Dendritic cell treated with granulocyte-macrophage colony-stimulating factor and Interleukin-4, amounts not matched to agents 40 ng/mL and 50 ng/mL, for 4 days (primary cell): ENCODE results near the gene CRTAC1.

Experiments
- H3K27ac Mint-ChIP-seq: one replicate; pipeline ENCODE4 v1.8.0; 2022; ENCODE audit warnings: mild to moderate bottlenecking, mixed read lengths
- H3K27me3 Mint-ChIP-seq: one replicate; pipeline ENCODE4 v1.8.0; 2022; ENCODE audit warnings: mild to moderate bottlenecking, mixed read lengths
- H3K36me3 Mint-ChIP-seq: one replicate; pipeline ENCODE4 v1.8.0; 2022; ENCODE audit warnings: low read depth, mixed read lengths
- H3K4me1 Mint-ChIP-seq: one replicate; pipeline ENCODE4 v1.8.0; 2022; ENCODE audit warnings: low read depth, mixed read lengths
- H3K4me3 Mint-ChIP-seq: one replicate; pipeline ENCODE4 v1.8.0; 2022; ENCODE audit warnings: mild to moderate bottlenecking, moderate library complexity, mixed read lengths
- H3K9me3 Mint-ChIP-seq: one replicate; pipeline ENCODE4 v1.8.0; 2022; ENCODE audit warnings: mixed read lengths
- intact Hi-C: fragments of 100-400 bp; cut with micrococcal nuclease; formaldehyde crosslinking; loops from one replicate; pipeline ENCODE4 v1.15.0; 2022

Gene CRTAC1

GRCh38 chr10:98016772-98017475, 13.5 kb downstream of the CRTAC1 start:
- H3K27me3 Mint-ChIP-seq = peaks cover 39% of the 10 kb centered on the region
- H3K9me3 Mint-ChIP-seq = no peaks in the 10 kb centered on the region
- intact Hi-C loops = no loop called here
- H3K4me3 Mint-ChIP-seq = no peak overlapping the region
- no peak overlapping the region for H3K27ac Mint-ChIP-seq
- H3K36me3 Mint-ChIP-seq = no peaks in the 10 kb centered on the region
- H3K4me1 Mint-ChIP-seq = no peaks in the 10 kb centered on the region

GRCh38 chr10:98013776-98014175, 16.6 kb downstream of the CRTAC1 start:
- Mint-ChIP-seq H3K27ac (no peak overlapping the region), H3K9me3 (no peaks in the 10 kb centered on the region), H3K27me3 (peaks cover 33% of the 10 kb centered on the region), H3K4me3 (no peak overlapping the region), H3K4me1 (no peaks in the 10 kb centered on the region), H3K36me3 (no peaks in the 10 kb centered on the region)
- intact Hi-C loops = no loop called here

GRCh38 chr10:98013122-98013521, 17.3 kb downstream of the CRTAC1 start:
- no peaks in the 10 kb centered on the region for H3K9me3 Mint-ChIP-seq
- peaks cover 33% of the 10 kb centered on the region for H3K27me3 Mint-ChIP-seq
- no peak overlapping the region for H3K4me3 Mint-ChIP-seq
- H3K4me1 Mint-ChIP-seq = no peaks in the 10 kb centered on the region
- H3K36me3 Mint-ChIP-seq = no peaks in the 10 kb centered on the region
- intact Hi-C loops = no loop called here
- no peak overlapping the region for H3K27ac Mint-ChIP-seq

- H3K27me3 Mint-ChIP-seq = peaks cover 35% of the 10 kb centered on the region
- no peaks in the 10 kb centered on the region for H3K4me1 Mint-ChIP-seq
- no peaks in the 10 kb centered on the region for H3K9me3 Mint-ChIP-seq
- H3K4me3 Mint-ChIP-seq = no peak overlapping the region
- intact Hi-C loops = no loop called here
- H3K36me3 Mint-ChIP-seq = no peaks in the 10 kb centered on the region
- H3K27ac Mint-ChIP-seq = no peak overlapping the region
These were observed 17.8 kb downstream of the CRTAC1 start for GRCh38 chr10:98012644-98013043.

GRCh38 chr10:98010939-98011685, 19.3 kb downstream of the CRTAC1 start:
- Mint-ChIP-seq H3K9me3 (no peaks in the 10 kb centered on the region), H3K4me1 (peaks cover 5% of the 10 kb centered on the region), H3K36me3 (no peaks in the 10 kb centered on the region), H3K27ac (no peak overlapping the region), H3K4me3 (no peak overlapping the region), H3K27me3 (peaks cover 36% of the 10 kb centered on the region)
- intact Hi-C loops = no loop called here

- intact Hi-C loops = no loop called here
- peaks cover 5% of the 10 kb centered on the region for H3K4me1 Mint-ChIP-seq
- H3K4me3 Mint-ChIP-seq = no peak overlapping the region
- H3K27ac Mint-ChIP-seq = no peak overlapping the region
- no peaks in the 10 kb centered on the region for H3K36me3 Mint-ChIP-seq
- no peaks in the 10 kb centered on the region for H3K9me3 Mint-ChIP-seq
- peaks cover 19% of the 10 kb centered on the region for H3K27me3 Mint-ChIP-seq
These were observed 24.2 kb downstream of the CRTAC1 start for GRCh38 chr10:98006266-98006665.

GRCh38 chr10:98001736-98002135, 28.7 kb downstream of the CRTAC1 start:
- Mint-ChIP-seq H3K36me3 (no peaks in the 10 kb centered on the region), H3K27ac (no peak overlapping the region), H3K9me3 (peaks cover 15% of the 10 kb centered on the region), H3K4me3 (no peak overlapping the region), H3K4me1 (peaks cover 5% of the 10 kb centered on the region), H3K27me3 (peaks cover 10% of the 10 kb centered on the region)
- intact Hi-C loops = no loop called here

- Mint-ChIP-seq H3K36me3 (no peaks in the 10 kb centered on the region), H3K4me3 (no peak overlapping the region), H3K4me1 (no peaks in the 10 kb centered on the region), H3K9me3 (peaks cover 15% of the 10 kb centered on the region), H3K27ac (no peak overlapping the region), H3K27me3 (peaks cover 2% of the 10 kb centered on the region)
- intact Hi-C loops = no loop called here
These were observed 30.1 kb downstream of the CRTAC1 start for GRCh38 chr10:98000346-98000745.

GRCh38 chr10:97999923-98000248, 30.5 kb downstream of the CRTAC1 start:
- H3K36me3 Mint-ChIP-seq = no peaks in the 10 kb centered on the region
- H3K4me1 Mint-ChIP-seq = no peaks in the 10 kb centered on the region
- no peak overlapping the region for H3K4me3 Mint-ChIP-seq
- peaks cover 15% of the 10 kb centered on the region for H3K9me3 Mint-ChIP-seq
- intact Hi-C loops = no loop called here
- H3K27ac Mint-ChIP-seq = no peak overlapping the region
- peaks cover 2% of the 10 kb centered on the region for H3K27me3 Mint-ChIP-seq

GRCh38 chr10:97999066-97999922, 31.1 kb downstream of the CRTAC1 start:
- Mint-ChIP-seq H3K4me3 (no peak overlapping the region), H3K4me1 (no peaks in the 10 kb centered on the region), H3K36me3 (no peaks in the 10 kb centered on the region), H3K9me3 (peaks cover 15% of the 10 kb centered on the region), H3K27me3 (peaks cover 2% of the 10 kb centered on the region), H3K27ac (no peak overlapping the region)
- intact Hi-C loops = no loop called here

- Mint-ChIP-seq H3K4me1 (no peaks in the 10 kb centered on the region), H3K9me3 (no peaks in the 10 kb centered on the region), H3K27ac (no peak overlapping the region), H3K4me3 (no peak overlapping the region), H3K27me3 (peaks cover 2% of the 10 kb centered on the region), H3K36me3 (no peaks in the 10 kb centered on the region)
- intact Hi-C loops = no loop called here
These were observed 38.5 kb downstream of the CRTAC1 start for GRCh38 chr10:97991871-97992270.

- Mint-ChIP-seq H3K4me3 (no peak overlapping the region), H3K4me1 (no peaks in the 10 kb centered on the region), H3K9me3 (no peaks in the 10 kb centered on the region), H3K27me3 (peaks cover 21% of the 10 kb centered on the region), H3K27ac (no peak overlapping the region), H3K36me3 (no peaks in the 10 kb centered on the region)
- intact Hi-C loops = no loop called here
These were observed 48.6 kb downstream of the CRTAC1 start for GRCh38 chr10:97981816-97982215.

GRCh38 chr10:97977673-97978072, 52.7 kb downstream of the CRTAC1 start:
- Mint-ChIP-seq H3K27ac (no peak overlapping the region), H3K27me3 (peaks cover 46% of the 10 kb centered on the region), H3K9me3 (no peaks in the 10 kb centered on the region), H3K4me3 (no peak overlapping the region), H3K36me3 (no peaks in the 10 kb centered on the region), H3K4me1 (no peaks in the 10 kb centered on the region)
- intact Hi-C loops = no loop called here

- Mint-ChIP-seq H3K36me3 (no peaks in the 10 kb centered on the region), H3K4me3 (no peak overlapping the region), H3K27ac (no peak overlapping the region), H3K4me1 (no peaks in the 10 kb centered on the region), H3K9me3 (no peaks in the 10 kb centered on the region), H3K27me3 (peaks cover 49% of the 10 kb centered on the region)
- intact Hi-C loops = no loop called here
These were observed 54.8 kb downstream of the CRTAC1 start for GRCh38 chr10:97975598-97975997.
